H9 (cell line): Measurements from ENCODE around the gene ITGB8. TPM values are rescaled to one million over a fixed set of nuclear protein-coding genes. Genes with fewer than 3 reads are reported as not detected.
A peak's percentile ranks its signal among the peaks of the same experiment; 100 is the strongest.

Experiments
- DNase-seq: peaks from one replicate; pipeline ENCODE4 v3.0.0-alpha.2; 2017
- H2AFZ ChIP-seq: one replicate; pipeline ENCODE4 v1.6.1; 2013; ENCODE audit warnings: mild to moderate bottlenecking, low read length, control low read depth, moderate library complexity
- H2AK5ac ChIP-seq: 2 replicates; pipeline ENCODE4 v1.6.1; 2013; ENCODE audit warnings: low read length, control low read depth, mixed read lengths; ENCODE audit not compliant: insufficient read length
- H2BK120ac ChIP-seq: one replicate; pipeline ENCODE4 v1.6.1; 2013; ENCODE audit warnings: low read depth, mild to moderate bottlenecking, low read length, control low read depth, inconsistent platforms; ENCODE audit not compliant: poor library complexity, severe bottlenecking
- H2BK12ac ChIP-seq: 2 replicates; pipeline ENCODE4 v1.6.1; 2013; ENCODE audit warnings: low read length, control low read depth, mixed read lengths, low read depth; ENCODE audit not compliant: insufficient read length
- H2BK15ac ChIP-seq: 2 replicates; pipeline ENCODE4 v1.6.1; 2013; ENCODE audit warnings: low read depth, low read length, control low read depth
- H2BK20ac ChIP-seq: one replicate; pipeline ENCODE4 v1.6.1; 2013; ENCODE audit warnings: low read depth, mild to moderate bottlenecking, low read length, control low read depth, inconsistent platforms; ENCODE audit not compliant: poor library complexity, severe bottlenecking
- H2BK5ac ChIP-seq: 2 replicates; pipeline ENCODE4 v1.6.1; 2013; ENCODE audit warnings: low read length, control low read depth, mixed read lengths; ENCODE audit not compliant: insufficient read length
- H3K14ac ChIP-seq: 2 replicates; pipeline ENCODE4 v1.6.1; 2013; ENCODE audit warnings: low read length, control low read depth; ENCODE audit not compliant: insufficient read depth
- H3K18ac ChIP-seq: 2 replicates; pipeline ENCODE4 v1.6.1; 2013; ENCODE audit warnings: low read depth, mild to moderate bottlenecking, mixed read lengths, low read length, control low read depth; ENCODE audit not compliant: insufficient read length
- H3K23ac ChIP-seq: 2 replicates; pipeline ENCODE4 v1.6.1; 2013; ENCODE audit warnings: low read length, control low read depth, mixed read lengths, low read depth; ENCODE audit not compliant: insufficient read length
- H3K23me2 ChIP-seq: 2 replicates; pipeline ENCODE4 v1.6.1; 2013; ENCODE audit warnings: low read depth, mild to moderate bottlenecking, mixed read lengths, low read length, control low read depth; ENCODE audit not compliant: insufficient read length, poor library complexity, severe bottlenecking
- H3K27ac ChIP-seq: 2 replicates; pipeline ENCODE4 v1.5.1; 2013; ENCODE audit warnings: low read length, control low read depth, mixed read lengths, low read depth; ENCODE audit not compliant: insufficient read length
- H3K27me3 ChIP-seq: 2 replicates; pipeline ENCODE4 v1.6.1; 2013; ENCODE audit warnings: low read length, control low read depth, inconsistent platforms; ENCODE audit not compliant: insufficient read depth
- H3K4ac ChIP-seq: 2 replicates; pipeline ENCODE4 v1.6.1; 2013; ENCODE audit warnings: low read depth, mild to moderate bottlenecking, control low read depth, inconsistent platforms, low read length, moderate library complexity
- H3K4me1 ChIP-seq: 2 replicates; pipeline ENCODE4 v1.6.1; 2013; ENCODE audit warnings: low read length, control low read depth, inconsistent platforms; ENCODE audit not compliant: insufficient read depth
- H3K4me2 ChIP-seq: 2 replicates; pipeline ENCODE4 v1.6.1; 2013; ENCODE audit warnings: low read length, control low read depth, mixed read lengths; ENCODE audit not compliant: insufficient read length, insufficient read depth
- H3K56ac ChIP-seq: 2 replicates; pipeline ENCODE4 v1.6.1; 2013; ENCODE audit warnings: low read depth, mild to moderate bottlenecking, mixed read lengths, low read length, control low read depth; ENCODE audit not compliant: insufficient read length
- H3K79me1 ChIP-seq: 2 replicates; pipeline ENCODE4 v1.6.1; 2013; ENCODE audit warnings: low read depth, mild to moderate bottlenecking, moderate library complexity, low read length, control low read depth, inconsistent platforms; ENCODE audit not compliant: insufficient read depth, poor library complexity, severe bottlenecking
- H3K79me2 ChIP-seq: 2 replicates; pipeline ENCODE4 v1.6.1; 2013; ENCODE audit warnings: low read length, control low read depth, inconsistent platforms; ENCODE audit not compliant: insufficient read depth
- H3K9ac ChIP-seq: 2 replicates; pipeline ENCODE4 v1.6.1; 2013; ENCODE audit warnings: low read length, control low read depth, mixed read lengths; ENCODE audit not compliant: insufficient read length; ENCODE audit errors: extremely low read depth
- H3K9me3 ChIP-seq: one replicate; pipeline ENCODE4 v1.6.1; 2013; ENCODE audit warnings: low read depth, low read length, inconsistent platforms; ENCODE audit not compliant: control insufficient read depth
- H3T11ph ChIP-seq: one replicate; pipeline ENCODE4 v1.6.1; 2013; ENCODE audit warnings: mild to moderate bottlenecking, low read length, control low read depth, inconsistent platforms
- H4K20me1 ChIP-seq: one replicate; pipeline ENCODE4 v1.6.1; 2013; ENCODE audit not compliant: control insufficient read depth, insufficient read length, insufficient read depth
- H4K5ac ChIP-seq: 2 replicates; pipeline ENCODE4 v1.6.1; 2013; ENCODE audit warnings: low read depth, mild to moderate bottlenecking, mixed read lengths, low read length, control low read depth; ENCODE audit not compliant: insufficient read length
- H4K8ac ChIP-seq: replicated peaks from 2 replicates; pipeline ENCODE4 v1.6.1; 2013; ENCODE audit warnings: low read length, control low read depth, mixed read lengths, low read depth; ENCODE audit not compliant: insufficient read length
- H4K91ac ChIP-seq: 2 replicates; pipeline ENCODE4 v1.6.1; 2013; ENCODE audit warnings: low read depth, mild to moderate bottlenecking, moderate library complexity, mixed read lengths, low read length, control low read depth; ENCODE audit not compliant: insufficient read length
- H3K27ac Mint-ChIP-seq, 3 experiments: 2 replicates in 2 of 3; 3 replicates in 1 of 3; pipeline ENCODE4 v1.8.0; 2020 to 2021; ENCODE audit warnings: mixed read lengths in 3 of 3, mild to moderate bottlenecking in 1 of 3, moderate library complexity in 1 of 3
- H3K27me3 Mint-ChIP-seq: 2 replicates; pipeline ENCODE4 v1.8.0; 2021; ENCODE audit warnings: low read depth, mild to moderate bottlenecking, moderate library complexity, mixed read lengths
- H3K36me3 Mint-ChIP-seq, 3 experiments: 2 replicates in 2 of 3; 3 replicates in 1 of 3; pipeline ENCODE4 v1.8.0; 2020 to 2021; ENCODE audit warnings: low read depth in 3 of 3, mixed read lengths in 3 of 3; ENCODE audit not compliant: insufficient read depth in 1 of 3
- H3K4me1 Mint-ChIP-seq, 2 experiments: 2 replicates each; pipeline ENCODE4 v1.8.0; 2020; ENCODE audit warnings: mixed read lengths in 2 of 2
- H3K4me3 Mint-ChIP-seq, 2 experiments: 2 replicates in 1 of 2; 3 replicates in 1 of 2; pipeline ENCODE4 v1.8.0; 2020 to 2021; ENCODE audit warnings: mild to moderate bottlenecking in 2 of 2, mixed read lengths in 2 of 2, moderate library complexity in 1 of 2
- H3K9me3 Mint-ChIP-seq, 2 experiments: 2 replicates in 1 of 2; 3 replicates in 1 of 2; pipeline ENCODE4 v1.8.0; 2020; ENCODE audit warnings: mild to moderate bottlenecking in 2 of 2, mixed read lengths in 2 of 2, moderate library complexity in 1 of 2
- CTCF ChIP-seq: fragments of 200-600 bp; sonication (generic); conservative IDR thresholded peaks from 3 replicates; pipeline ENCODE4 v1.8.0; 2021; ENCODE audit warnings: antibody characterized with exemption, mild to moderate bottlenecking
- WGBS: extraction: QIAGEN DNeasy Blood & Tissue Kit; methylation state at CpG from one replicate; pipeline ENCODE4 v1.1.7; 2013; ENCODE audit warnings: missing lambda C conversion rate, low lambda C conversion rate, mixed read lengths; ENCODE audit not compliant: insufficient read length; ENCODE audit errors: extremely low coverage; 5-methylcytosine and 5-hydroxymethylcytosine counted together
- total RNA-seq: library from RNA; stranded (reverse); gene quantifications from 2 replicates; pipeline ENCODE4 v1.2.1, GENCODE V29; 2021

Gene ITGB8
- total RNA-seq, 1 experiment from 2014 or later: 7.6 TPM

DNA sequence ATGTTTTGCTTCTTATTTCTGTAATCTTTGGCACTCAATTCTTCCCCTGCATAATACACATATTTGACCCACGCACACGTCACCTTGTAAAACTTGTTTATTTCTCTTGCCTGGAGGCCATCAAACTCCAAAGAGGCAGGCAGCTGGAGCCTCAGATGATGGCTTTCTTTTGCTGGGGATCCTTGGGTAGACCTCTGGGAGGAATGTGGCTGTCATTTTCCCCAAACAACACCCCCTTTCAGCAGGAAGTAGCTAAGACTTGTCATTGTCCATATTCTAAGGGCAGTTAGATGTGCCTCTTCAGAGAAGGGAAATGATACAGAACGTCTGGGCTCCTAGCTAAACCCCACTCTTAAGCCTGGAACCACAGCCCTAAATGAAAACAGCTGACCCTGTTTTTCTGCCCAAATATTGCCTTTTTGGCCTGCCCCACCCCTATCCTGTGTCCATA lies 111.3 kb downstream of the ITGB8 start:
- no peaks in the 10 kb centered on the region for H3K9me3 ChIP-seq
- H3K79me1 ChIP-seq: no peaks in the 10 kb centered on the region
- H3K4me1 ChIP-seq: no peaks in the 10 kb centered on the region; the same call in 1 of the 2 replicates
- H3K27ac Mint-ChIP-seq: peak overlapping the region in 1 of 3 experiments; percentile 36; a peak in 1 of 7 replicates
- no peak overlapping the region for H3K9ac ChIP-seq
- no peaks in the 10 kb centered on the region for H4K20me1 ChIP-seq
- WGBS: no CpG with 5 or more reads among the region's 3 CpGs
- H3K23ac ChIP-seq: no peak overlapping the region
- no peak overlapping the region for H3K4ac ChIP-seq
- no peak overlapping the region for H4K8ac ChIP-seq
- H2BK5ac ChIP-seq: no peak overlapping the region
- H3K27ac ChIP-seq: no peak overlapping the region
- no peak for TF ChIP-seq CTCF
- H3T11ph ChIP-seq: no peak overlapping the region
- H3K27me3 ChIP-seq: no peaks in the 10 kb centered on the region
- H2AK5ac ChIP-seq: no peak overlapping the region
- H2BK120ac ChIP-seq: no peak overlapping the region
- no peak overlapping the region for H4K91ac ChIP-seq
- no peak overlapping the region for H2BK12ac ChIP-seq
- no peak for DNase-seq
- H2BK20ac ChIP-seq: no peak overlapping the region
- no peak overlapping the region for H2BK15ac ChIP-seq
- H3K9me3 Mint-ChIP-seq: no peaks in the 10 kb centered on the region
- no peaks in the 10 kb centered on the region for H3K36me3 Mint-ChIP-seq
- no peaks in the 10 kb centered on the region for H3K79me2 ChIP-seq
- H3K4me3 Mint-ChIP-seq: no peak overlapping the region
- H3K4me2 ChIP-seq: no peak overlapping the region
- H3K27me3 Mint-ChIP-seq: no peaks in the 10 kb centered on the region
- no peak overlapping the region for H3K18ac ChIP-seq
- H4K5ac ChIP-seq: no peak overlapping the region
- no peak overlapping the region for H2AFZ ChIP-seq
- peaks cover 12 to 16% of the 10 kb centered on the region in 2 experiments for H3K4me1 Mint-ChIP-seq
- no peaks in the 10 kb centered on the region for H3K23me2 ChIP-seq
- H3K56ac ChIP-seq: no peak overlapping the region
- no peak overlapping the region for H3K14ac ChIP-seq
